Stimulated activated CD4-positive, alpha-beta T cell treated with anti-CD3 and anti-CD28 coated beads, Interleukin-15, amount 100 ng/mL, for 48 hours (primary cell): ENCODE results near the gene FAM240A.

ENCODE experiments used
- DNase-seq, 2 donors: peaks; one replicate each; pipeline ENCODE4 v3.0.0-alpha.2; 2020; ENCODE audit warnings: low read depth in 2 of 2

The FAM240A gene

GRCh38 chr3:46626039-46626438, 13.7 kb downstream of the FAM240A start:
- DNase-seq: no peak

GRCh38 chr3:46627078-46627477, 14.8 kb downstream of the FAM240A start:
- no peak for DNase-seq

GRCh38 chr3:46628901-46629369, 16.6 kb downstream of the FAM240A start:
- DNase-seq: no peak

GRCh38 chr3:46629551-46630517, 17.5 kb downstream of the FAM240A start:
- DNase-seq: peak; percentile 65 to 72

GRCh38 chr3:46632792-46633191, 20.5 kb downstream of the FAM240A start:
- no peak for DNase-seq

GRCh38 chr3:46634856-46635255, 22.5 kb downstream of the FAM240A start:
- DNase-seq: no peak

- no peak for DNase-seq
Observed at GRCh38 chr3:46639221-46639620, 26.9 kb downstream of the FAM240A start.

GRCh38 chr3:46640927-46641326, 28.6 kb downstream of the FAM240A start:
- DNase-seq: no peak

GRCh38 chr3:46642971-46643370, 30.6 kb downstream of the FAM240A start:
- no peak for DNase-seq

GRCh38 chr3:46643701-46644100, 31.4 kb downstream of the FAM240A start:
- no peak for DNase-seq

GRCh38 chr3:46646700-46647099, 34.4 kb downstream of the FAM240A start:
- DNase-seq: no peak

GRCh38 chr3:46648096-46648495, 35.8 kb downstream of the FAM240A start:
- DNase-seq: no peak

GRCh38 chr3:46649436-46649835, 37.1 kb downstream of the FAM240A start:
- no peak for DNase-seq

GRCh38 chr3:46651084-46651483, 38.8 kb downstream of the FAM240A start:
- DNase-seq: no peak

GRCh38 chr3:46655271-46655670, 42.9 kb downstream of the FAM240A start:
- DNase-seq: no peak

GRCh38 chr3:46656778-46657556, 44.6 kb downstream of the FAM240A start:
- no peak for DNase-seq

GRCh38 chr3:46659285-46659684, 47.0 kb downstream of the FAM240A start:
- no peak for DNase-seq

GRCh38 chr3:46660003-46660402, 47.7 kb downstream of the FAM240A start:
- no peak for DNase-seq

GRCh38 chr3:46660543-46661523, 48.5 kb downstream of the FAM240A start:
- DNase-seq: no peak

GRCh38 chr3:46661776-46662766, 49.7 kb downstream of the FAM240A start:
- DNase-seq: no peak
